Measurements from ENCODE around the gene CAMTA1. TPM values are rescaled to one million over a fixed set of nuclear protein-coding genes. Genes with fewer than 3 reads are reported as not detected.

CAMTA1 gene
- polyA plus RNA-seq, 2 donors, result 61.1 to 75.0 TPM

- Histone ChIP-seq H3K4me3 (ENCODE audit: low read depth in 1 of 2, low read length in 2 of 2) (no peak overlapping the region), H3K4me1 (ENCODE audit: control insufficient read depth in 2 of 2, insufficient read depth in 2 of 2, low read length in 1 of 2) (no peaks in the 10 kb centered on the region), H3K27ac (ENCODE audit: low read depth in 2 of 2, low read length in 1 of 2) (no peak overlapping the region), H3K36me3 (ENCODE audit: control insufficient read depth in 2 of 2, insufficient read depth in 2 of 2, low read length in 1 of 2) (no peaks in the 10 kb centered on the region), H3K27me3 (ENCODE audit: control insufficient read depth in 1 of 2, insufficient read depth in 2 of 2, low read length in 2 of 2) (no peaks in the 10 kb centered on the region), H3K9me3 (ENCODE audit: control insufficient read depth in 2 of 2, insufficient read depth in 1 of 2, low read depth in 1 of 2, low read length in 1 of 2) (peaks cover 0 to 1% of the 10 kb centered on the region in 2 donors)
- 95 to 100% methylated on average over 1 of the region's 1 CpG for WGBS, 2 donors
These were observed 261.6 kb downstream of the CAMTA1 start for GRCh38 chr1:7046891-7047290.

- no peak overlapping the region for H3K4me3 ChIP-seq (ENCODE audit: low read depth in 1 of 2, low read length in 2 of 2)
- no peak overlapping the region for H3K27ac ChIP-seq (ENCODE audit: low read depth in 2 of 2, low read length in 1 of 2)
- peaks cover 0 to 1% of the 10 kb centered on the region in 2 donors for H3K9me3 ChIP-seq (ENCODE audit: control insufficient read depth in 2 of 2, insufficient read depth in 1 of 2, low read depth in 1 of 2, low read length in 1 of 2)
- H3K36me3 ChIP-seq (ENCODE audit: control insufficient read depth in 2 of 2, insufficient read depth in 2 of 2, low read length in 1 of 2), result no peaks in the 10 kb centered on the region
- H3K4me1 ChIP-seq (ENCODE audit: control insufficient read depth in 2 of 2, insufficient read depth in 2 of 2, low read length in 1 of 2), result no peaks in the 10 kb centered on the region
- WGBS, 2 donors, result 63 to 69% methylated on average over 2 of the region's 2 CpGs
- no peaks in the 10 kb centered on the region for H3K27me3 ChIP-seq (ENCODE audit: control insufficient read depth in 1 of 2, insufficient read depth in 2 of 2, low read length in 2 of 2)
These were observed 262.6 kb downstream of the CAMTA1 start for GRCh38 chr1:7047866-7048265.

- H3K27me3 ChIP-seq (ENCODE audit: control insufficient read depth in 1 of 2, insufficient read depth in 2 of 2, low read length in 2 of 2), result no peaks in the 10 kb centered on the region
- WGBS, 2 donors, result 66 to 78% methylated on average over 10 of the region's 10 CpGs
- no peaks in the 10 kb centered on the region for H3K9me3 ChIP-seq (ENCODE audit: control insufficient read depth in 2 of 2, insufficient read depth in 1 of 2, low read depth in 1 of 2, low read length in 1 of 2)
These were observed 263.1 kb downstream of the CAMTA1 start for GRCh38 chr1:7048395-7048794.

GRCh38 chr1:7049913-7050625 is 264.8 kb downstream of the CAMTA1 start:
- Histone ChIP-seq H3K27me3 (ENCODE audit: control insufficient read depth in 1 of 2, insufficient read depth in 2 of 2, low read length in 2 of 2) (no peaks in the 10 kb centered on the region), H3K9me3 (ENCODE audit: control insufficient read depth in 2 of 2, insufficient read depth in 1 of 2, low read depth in 1 of 2, low read length in 1 of 2) (no peaks in the 10 kb centered on the region), H3K4me1 (ENCODE audit: control insufficient read depth in 2 of 2, insufficient read depth in 2 of 2, low read length in 1 of 2) (no peaks in the 10 kb centered on the region), H3K4me3 (ENCODE audit: low read depth in 1 of 2, low read length in 2 of 2) (no peak overlapping the region), H3K27ac (ENCODE audit: low read depth in 2 of 2, low read length in 1 of 2) (no peak overlapping the region), H3K36me3 (ENCODE audit: control insufficient read depth in 2 of 2, insufficient read depth in 2 of 2, low read length in 1 of 2) (no peaks in the 10 kb centered on the region)
- WGBS, 2 donors, result 77 to 80% methylated on average over 25 of the region's 25 CpGs

More at GRCh38 chr1:7048395-7048794, 263.1 kb downstream of the CAMTA1 start:
- H3K27ac ChIP-seq (ENCODE audit: low read depth in 2 of 2, low read length in 1 of 2), result no peak overlapping the region
- H3K4me1 ChIP-seq (ENCODE audit: control insufficient read depth in 2 of 2, insufficient read depth in 2 of 2, low read length in 1 of 2), result no peaks in the 10 kb centered on the region
- no peak overlapping the region for H3K4me3 ChIP-seq (ENCODE audit: low read depth in 1 of 2, low read length in 2 of 2)
- no peaks in the 10 kb centered on the region for H3K36me3 ChIP-seq (ENCODE audit: control insufficient read depth in 2 of 2, insufficient read depth in 2 of 2, low read length in 1 of 2)

GRCh38 chr1:7050751-7051665 is 265.8 kb downstream of the CAMTA1 start:
- H3K9me3 ChIP-seq (ENCODE audit: control insufficient read depth in 2 of 2, insufficient read depth in 1 of 2, low read depth in 1 of 2, low read length in 1 of 2), result peaks cover 0 to 1% of the 10 kb centered on the region in 2 donors
- H3K4me1 ChIP-seq (ENCODE audit: control insufficient read depth in 2 of 2, insufficient read depth in 2 of 2, low read length in 1 of 2), result no peaks in the 10 kb centered on the region
- no peak overlapping the region for H3K4me3 ChIP-seq (ENCODE audit: low read depth in 1 of 2, low read length in 2 of 2)
- H3K27me3 ChIP-seq (ENCODE audit: control insufficient read depth in 1 of 2, insufficient read depth in 2 of 2, low read length in 2 of 2), result no peaks in the 10 kb centered on the region
- 69 to 75% methylated on average over 32 of the region's 32 CpGs for WGBS, 2 donors
- H3K27ac ChIP-seq (ENCODE audit: low read depth in 2 of 2, low read length in 1 of 2), result no peak overlapping the region
- H3K36me3 ChIP-seq (ENCODE audit: control insufficient read depth in 2 of 2, insufficient read depth in 2 of 2, low read length in 1 of 2), result no peaks in the 10 kb centered on the region

- peaks cover 0 to 1% of the 10 kb centered on the region in 2 donors for H3K9me3 ChIP-seq (ENCODE audit: control insufficient read depth in 2 of 2, insufficient read depth in 1 of 2, low read depth in 1 of 2, low read length in 1 of 2)
- no peak overlapping the region for H3K27ac ChIP-seq (ENCODE audit: low read depth in 2 of 2, low read length in 1 of 2)
- H3K4me3 ChIP-seq (ENCODE audit: low read depth in 1 of 2, low read length in 2 of 2), result no peak overlapping the region
- WGBS, 2 donors, result 71 to 72% methylated on average over 13 of the region's 13 CpGs
- no peaks in the 10 kb centered on the region for H3K4me1 ChIP-seq (ENCODE audit: control insufficient read depth in 2 of 2, insufficient read depth in 2 of 2, low read length in 1 of 2)
- no peaks in the 10 kb centered on the region for H3K27me3 ChIP-seq (ENCODE audit: control insufficient read depth in 1 of 2, insufficient read depth in 2 of 2, low read length in 2 of 2)
- H3K36me3 ChIP-seq (ENCODE audit: control insufficient read depth in 2 of 2, insufficient read depth in 2 of 2, low read length in 1 of 2), result no peaks in the 10 kb centered on the region
These were observed 267.4 kb downstream of the CAMTA1 start for GRCh38 chr1:7052701-7053100.

- 70 to 71% methylated on average over 12 of the region's 12 CpGs for WGBS, 2 donors
- Histone ChIP-seq H3K27me3 (ENCODE audit: control insufficient read depth in 1 of 2, insufficient read depth in 2 of 2, low read length in 2 of 2) (no peaks in the 10 kb centered on the region), H3K36me3 (ENCODE audit: control insufficient read depth in 2 of 2, insufficient read depth in 2 of 2, low read length in 1 of 2) (no peaks in the 10 kb centered on the region), H3K27ac (ENCODE audit: low read depth in 2 of 2, low read length in 1 of 2) (no peak overlapping the region), H3K4me1 (ENCODE audit: control insufficient read depth in 2 of 2, insufficient read depth in 2 of 2, low read length in 1 of 2) (no peaks in the 10 kb centered on the region), H3K4me3 (ENCODE audit: low read depth in 1 of 2, low read length in 2 of 2) (no peak overlapping the region), H3K9me3 (ENCODE audit: control insufficient read depth in 2 of 2, insufficient read depth in 1 of 2, low read depth in 1 of 2, low read length in 1 of 2) (no peaks in the 10 kb centered on the region)
These were observed 275.5 kb downstream of the CAMTA1 start for GRCh38 chr1:7060745-7061144.

- H3K27me3 ChIP-seq (ENCODE audit: control insufficient read depth in 1 of 2, insufficient read depth in 2 of 2, low read length in 2 of 2), result no peaks in the 10 kb centered on the region
- H3K9me3 ChIP-seq (ENCODE audit: control insufficient read depth in 2 of 2, insufficient read depth in 1 of 2, low read depth in 1 of 2, low read length in 1 of 2), result no peaks in the 10 kb centered on the region
- no peak overlapping the region for H3K4me3 ChIP-seq (ENCODE audit: low read depth in 1 of 2, low read length in 2 of 2)
- 86 to 87% methylated on average over 32 of the region's 32 CpGs for WGBS, 2 donors
- H3K4me1 ChIP-seq (ENCODE audit: control insufficient read depth in 2 of 2, insufficient read depth in 2 of 2, low read length in 1 of 2), result no peaks in the 10 kb centered on the region
- H3K27ac ChIP-seq (ENCODE audit: low read depth in 2 of 2, low read length in 1 of 2), result no peak overlapping the region
- no peaks in the 10 kb centered on the region for H3K36me3 ChIP-seq (ENCODE audit: control insufficient read depth in 2 of 2, insufficient read depth in 2 of 2, low read length in 1 of 2)
These were observed 277.2 kb downstream of the CAMTA1 start for GRCh38 chr1:7062346-7063061.

- no peaks in the 10 kb centered on the region for H3K36me3 ChIP-seq (ENCODE audit: control insufficient read depth in 2 of 2, insufficient read depth in 2 of 2, low read length in 1 of 2)
- no peaks in the 10 kb centered on the region for H3K27me3 ChIP-seq (ENCODE audit: control insufficient read depth in 1 of 2, insufficient read depth in 2 of 2, low read length in 2 of 2)
- no peaks in the 10 kb centered on the region for H3K4me1 ChIP-seq (ENCODE audit: control insufficient read depth in 2 of 2, insufficient read depth in 2 of 2, low read length in 1 of 2)
- H3K4me3 ChIP-seq (ENCODE audit: low read depth in 1 of 2, low read length in 2 of 2), result no peak overlapping the region
- H3K27ac ChIP-seq (ENCODE audit: low read depth in 2 of 2, low read length in 1 of 2), result no peak overlapping the region
- no peaks in the 10 kb centered on the region for H3K9me3 ChIP-seq (ENCODE audit: control insufficient read depth in 2 of 2, insufficient read depth in 1 of 2, low read depth in 1 of 2, low read length in 1 of 2)
- 79 to 84% methylated on average over 1 of the region's 1 CpG for WGBS, 2 donors
These were observed 278.7 kb downstream of the CAMTA1 start for GRCh38 chr1:7063981-7064380.
